Forelimb muscle (tissue), 1 donor: Measurements from ENCODE around the gene CCND1. TPM values are rescaled to one million over a fixed set of nuclear protein-coding genes. Genes with fewer than 3 reads are reported as not detected.
"Not testable (repeated sequence)": the region's sequence is repeated elsewhere in the genome, so short reads cannot be mapped to it uniquely, and the experiment has no call there.

Source experiments
- DNase-seq: peaks from one replicate; pipeline ENCODE4 v3.0.0-alpha.2; 2013; ENCODE audit warnings: low read depth
- polyA plus RNA-seq: library from polyadenylated mRNA; unstranded; fragments of 120-200 nt; gene quantifications from one replicate; pipeline ENCODE4 v1.2.1, GENCODE V29; 2013; ENCODE audit not compliant: insufficient read length

CCND1 gene
- polyA plus RNA-seq, 1 donor, result 72.4 TPM

DNA sequence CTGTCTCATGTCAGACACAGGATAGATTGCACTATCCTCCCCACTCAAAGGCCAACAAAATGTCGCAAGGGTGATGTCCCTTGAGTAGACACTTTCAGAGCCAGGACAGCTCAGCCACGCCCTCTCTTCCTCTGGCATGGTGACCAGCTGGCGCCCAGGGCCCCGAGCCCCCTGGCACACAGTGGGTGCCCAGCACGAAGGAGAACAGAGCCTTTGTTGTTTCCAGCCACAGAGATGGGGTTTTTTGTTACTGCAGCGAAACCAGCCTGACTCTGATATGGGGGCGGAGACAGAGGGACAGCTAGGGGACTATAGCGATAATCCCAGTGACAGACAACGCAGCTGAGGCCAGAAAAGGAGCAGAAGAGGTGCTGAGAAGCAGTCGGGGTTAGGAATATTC, 23.3 kb upstream of the CCND1 start:
- no peak for DNase-seq

DNA sequence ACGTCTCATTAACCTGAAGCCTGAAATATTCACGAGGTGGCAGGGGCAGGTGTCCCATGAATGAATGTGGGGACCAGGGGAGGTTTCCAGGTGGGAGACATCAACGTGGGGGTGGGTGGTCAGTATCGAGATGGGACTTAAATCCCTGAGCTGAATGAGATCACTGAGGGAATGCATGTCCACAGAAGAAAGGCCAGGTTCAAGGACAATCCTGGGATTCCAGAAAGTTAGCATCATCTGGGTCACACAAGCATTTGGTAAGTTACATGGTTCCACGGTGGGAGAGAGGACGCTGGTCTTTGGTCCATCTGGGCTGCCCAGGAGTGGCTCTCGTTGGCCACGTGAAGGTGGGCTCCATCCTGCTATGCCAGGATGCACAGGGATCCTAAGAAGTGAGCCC, 22.7 kb upstream of the CCND1 start:
- no peak for DNase-seq

DNA sequence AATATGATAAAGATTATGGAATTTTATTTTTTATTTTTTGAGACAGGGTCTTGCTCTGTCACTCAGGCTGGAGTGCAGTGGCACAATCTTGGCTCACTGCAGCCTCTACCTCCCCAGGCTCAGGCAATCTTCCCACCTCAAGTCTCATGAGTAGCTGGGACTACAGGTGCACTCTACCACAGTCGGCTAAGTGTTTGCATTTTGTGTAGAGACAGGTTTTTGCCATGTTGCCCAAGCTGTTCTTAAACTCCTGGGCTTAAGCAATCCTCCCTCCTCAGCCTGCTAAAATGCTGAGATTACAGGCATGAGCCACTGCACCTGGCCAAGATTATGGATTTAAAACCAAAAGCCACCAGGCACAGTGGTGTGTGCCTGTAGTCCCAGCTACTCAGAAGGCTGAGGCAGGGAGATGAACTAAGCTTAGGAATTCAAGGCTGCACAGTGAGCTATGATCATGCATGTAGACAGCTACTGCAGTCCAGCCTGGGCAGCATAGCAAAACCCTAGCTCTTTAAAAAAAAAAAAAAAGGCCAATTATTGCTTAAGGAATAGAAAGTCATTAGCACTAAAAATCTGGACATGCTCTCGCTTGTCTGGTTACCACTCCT, 20.2 kb upstream of the CCND1 start:
- DNase-seq, result no peak

DNA sequence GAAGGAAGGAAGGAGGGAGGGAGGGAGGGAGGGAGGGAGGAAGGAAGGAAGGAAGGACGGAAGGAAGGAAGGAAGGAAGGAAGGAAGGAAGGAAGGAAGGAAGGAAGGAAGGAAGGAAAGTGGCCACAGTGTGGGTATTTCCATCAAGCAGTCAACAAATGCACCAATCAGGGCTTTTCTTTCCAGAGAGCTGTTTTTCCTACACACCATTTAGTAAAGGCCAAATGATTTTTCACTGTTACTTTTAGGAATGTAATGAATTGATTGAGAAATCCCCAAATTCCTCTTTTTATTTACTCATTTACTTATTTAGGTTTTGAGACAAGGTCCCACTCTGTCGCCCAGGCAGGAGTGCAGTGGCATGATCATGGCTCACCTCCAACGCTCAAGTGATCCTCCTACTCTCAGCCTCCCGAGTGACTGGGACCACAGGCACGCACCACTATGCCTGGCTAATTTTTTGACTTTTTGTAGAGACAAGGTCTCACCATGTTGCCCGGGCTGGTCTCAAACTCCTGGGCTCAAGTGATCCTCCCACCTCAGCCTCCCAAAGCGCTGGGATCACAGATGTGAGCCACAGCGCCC, 18.8 kb upstream of the CCND1 start:
- DNase-seq, result not testable (repeated sequence)

DNA sequence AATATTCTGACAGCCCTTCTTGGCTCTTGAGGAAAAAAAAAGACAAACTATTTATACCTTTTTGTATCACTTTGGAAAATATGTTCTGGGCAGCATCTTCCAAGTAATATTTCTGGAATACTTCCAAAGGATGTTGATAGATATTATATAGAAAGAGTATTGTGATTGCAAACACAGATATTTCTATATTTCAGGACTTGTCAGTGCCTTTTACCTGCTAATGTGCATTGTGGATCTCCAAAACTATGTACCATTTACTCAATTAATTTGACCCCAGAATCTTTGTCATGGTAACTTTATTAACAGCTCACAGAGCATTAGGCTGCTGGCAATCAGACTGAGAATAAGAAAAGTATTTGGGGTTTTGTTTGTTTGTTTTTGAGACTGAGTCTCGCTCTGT, 16.7 kb upstream of the CCND1 start:
- no peak for DNase-seq

- DNase-seq, result no peak
Observed at GRCh38 chr11:69625476-69625875, 15.5 kb upstream of the CCND1 start.

GRCh38 chr11:69627551-69627950, 13.4 kb upstream of the CCND1 start:
- no peak for DNase-seq

GRCh38 chr11:69630017-69630416, 10.9 kb upstream of the CCND1 start:
- no peak for DNase-seq

DNA sequence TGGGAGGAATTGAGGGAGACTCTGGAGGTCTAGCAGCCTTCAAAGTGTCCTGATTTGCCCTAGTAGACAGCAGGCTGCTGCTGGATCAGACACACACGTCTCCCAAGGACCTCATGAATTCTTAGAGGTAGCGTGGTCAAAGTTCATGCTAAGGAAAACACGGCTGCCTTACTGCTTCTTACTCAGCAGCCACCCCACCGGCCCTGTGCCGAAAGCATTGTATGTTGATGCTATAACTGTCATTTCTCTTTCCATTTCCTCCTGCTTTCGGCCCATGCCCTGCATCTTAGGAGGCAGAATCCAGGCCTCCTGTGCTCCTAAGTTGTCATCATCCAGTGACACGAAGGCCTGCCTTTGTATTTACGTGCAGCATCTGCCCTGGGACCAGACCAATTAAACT, 10.5 kb upstream of the CCND1 start:
- no peak for DNase-seq

- DNase-seq, result no peak
Observed at GRCh38 chr11:69632900-69633299, 8.1 kb upstream of the CCND1 start.

DNA sequence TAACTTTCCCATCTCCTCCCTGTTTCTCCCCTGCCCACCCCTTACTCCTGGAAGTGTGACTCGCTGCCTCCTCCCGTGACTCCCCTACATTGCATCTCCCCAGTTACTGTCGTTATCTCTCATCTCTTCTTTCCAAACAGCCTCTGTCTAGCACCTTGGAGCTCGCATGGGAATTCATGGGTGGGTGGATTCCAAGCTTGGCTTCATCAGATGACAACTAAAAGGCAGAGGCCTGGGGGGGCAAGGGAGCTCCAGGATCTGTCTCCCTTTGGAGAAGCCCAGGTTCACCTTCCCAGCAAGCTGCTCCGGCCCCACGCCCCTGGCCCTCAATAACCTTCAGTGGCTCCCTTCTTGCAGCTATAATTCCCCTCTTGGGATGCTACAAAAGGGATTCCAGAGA, 6.9 kb upstream of the CCND1 start:
- no peak for DNase-seq

- no peak for DNase-seq
Observed at GRCh38 chr11:69634590-69634989, 6.4 kb upstream of the CCND1 start.

DNA sequence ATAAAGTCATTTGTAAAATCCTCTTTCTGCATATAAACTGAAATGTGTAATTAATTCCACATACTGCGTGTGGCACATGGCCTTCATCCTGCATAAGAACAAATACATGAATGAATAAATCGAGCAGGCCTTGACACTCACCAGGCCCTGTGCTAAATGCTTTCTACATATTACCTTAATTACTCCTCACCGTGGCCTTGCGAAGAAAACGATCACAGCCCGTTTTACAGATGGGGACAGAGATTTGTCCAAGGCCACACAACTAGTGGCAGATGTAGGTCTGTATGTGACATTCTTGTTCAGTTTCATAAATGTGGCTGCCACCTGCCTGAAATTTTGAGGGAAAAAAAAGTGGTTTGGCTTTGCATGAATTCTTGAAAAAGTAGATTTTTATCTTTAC, 5.8 kb upstream of the CCND1 start:
- DNase-seq, result no peak

DNA sequence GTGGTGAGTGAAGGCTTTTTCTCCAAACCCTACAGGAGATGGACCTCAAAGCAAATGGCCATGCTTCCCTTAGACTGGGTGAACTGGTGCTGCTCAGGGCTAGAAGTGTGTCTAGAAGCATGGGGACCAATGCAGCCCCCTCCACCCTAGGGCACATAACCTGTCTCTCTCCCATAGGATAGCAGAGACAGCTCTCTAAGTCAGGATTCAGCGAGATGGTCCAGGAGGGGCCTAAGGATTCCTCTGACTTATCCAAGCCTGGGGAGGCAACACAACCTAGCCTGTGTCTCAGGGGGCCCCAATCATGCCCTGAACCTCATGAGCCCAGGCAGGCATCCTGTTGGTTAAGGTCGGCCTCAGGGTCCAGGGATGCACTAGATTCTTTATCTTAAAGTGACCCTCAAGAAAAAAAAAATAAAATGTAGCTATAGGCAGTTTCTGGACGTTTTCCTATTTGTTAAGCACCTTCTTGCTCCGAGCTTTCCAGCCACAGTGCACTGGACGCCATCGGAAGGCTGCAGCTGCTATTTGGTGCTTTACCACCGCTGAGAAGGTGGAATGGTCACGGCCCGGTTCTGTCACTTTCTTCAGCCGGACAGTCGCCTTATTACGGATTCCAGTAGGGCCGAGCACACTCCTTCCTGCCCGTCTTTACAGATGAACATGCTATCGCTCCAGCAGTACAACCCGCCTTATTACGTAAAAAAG, 5.0 kb upstream of the CCND1 start:
- DNase-seq, result no peak

DNA sequence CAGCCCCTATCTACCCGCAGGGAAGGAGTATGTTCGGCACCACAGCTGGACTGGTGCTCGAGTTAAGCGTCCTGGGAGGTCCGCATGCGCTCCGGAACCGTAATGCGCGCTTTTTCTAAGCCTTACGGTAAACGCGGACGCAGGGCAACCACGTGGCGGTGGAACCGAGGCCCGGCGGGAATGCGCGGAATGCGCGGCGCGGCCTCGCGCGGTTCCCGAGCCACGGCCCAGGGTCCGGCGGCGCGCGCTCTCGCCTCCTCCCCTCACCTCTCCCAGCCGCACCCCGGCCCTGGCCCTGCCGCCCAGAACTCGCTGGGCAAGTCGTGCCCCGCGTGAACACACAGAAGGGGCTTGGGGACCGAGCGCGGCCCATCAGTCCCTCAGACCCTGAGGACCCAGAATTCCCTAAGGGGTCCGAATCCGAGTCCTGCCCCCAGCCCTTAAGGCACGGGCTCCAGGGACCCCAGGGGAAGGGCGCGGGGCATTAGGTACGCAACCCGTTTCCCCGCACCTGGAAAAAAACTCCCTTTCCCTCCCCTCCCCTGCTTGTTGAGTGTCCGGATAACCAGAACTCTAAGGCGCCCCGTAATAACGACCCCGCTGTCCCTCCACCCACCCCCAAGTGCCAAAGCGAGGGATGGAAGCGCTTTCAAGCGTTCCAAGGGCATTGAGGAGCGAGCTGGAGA, 4.3 kb upstream of the CCND1 start:
- no peak for DNase-seq

- no peak for DNase-seq
Observed at GRCh38 chr11:69637198-69637940, 3.6 kb upstream of the CCND1 start.

DNA sequence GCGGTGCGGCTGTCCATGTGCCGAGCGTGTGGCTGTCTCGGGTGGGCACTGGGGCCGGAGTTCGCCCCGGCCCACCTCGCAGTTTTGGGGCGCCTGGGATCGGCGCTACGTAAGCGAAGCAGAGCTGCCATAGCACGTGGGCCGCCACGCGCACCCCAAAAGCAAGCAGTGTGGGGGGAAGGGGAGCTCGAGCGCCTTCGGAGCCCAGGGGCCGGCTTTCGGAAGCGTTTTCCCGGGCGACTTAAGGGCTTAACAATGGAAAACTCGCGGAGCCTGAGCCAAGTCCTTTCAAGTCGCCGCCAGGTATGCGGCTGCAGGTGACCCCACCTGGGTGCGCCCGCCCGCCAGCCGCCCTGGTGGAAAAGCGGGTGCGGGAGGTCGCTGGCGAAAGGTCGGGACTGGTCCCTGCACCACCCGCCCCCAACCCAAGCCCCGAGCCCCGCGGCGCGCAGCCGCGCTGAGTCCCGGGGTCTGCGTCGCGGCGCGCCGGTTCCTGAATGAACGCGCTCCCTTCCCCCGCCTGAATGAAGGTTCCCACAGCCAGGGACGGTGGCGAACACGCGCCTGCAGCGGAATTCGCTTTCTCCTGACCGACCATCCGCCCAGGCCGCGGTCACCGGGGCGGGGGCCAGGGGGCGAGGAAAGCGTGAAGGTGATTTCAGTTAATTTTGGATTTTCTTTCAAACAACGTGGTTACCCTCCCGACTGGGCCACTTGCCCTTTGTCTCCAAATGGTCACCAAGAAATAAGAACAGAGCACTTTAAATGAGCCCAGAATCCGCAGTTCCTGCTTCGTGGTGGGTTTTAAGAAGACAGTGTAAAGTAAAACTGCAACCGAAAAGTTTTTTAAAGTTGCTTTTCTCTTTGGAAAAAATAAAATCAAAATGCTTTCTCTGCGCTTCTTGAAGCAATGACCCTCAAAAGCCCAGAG, 2.8 kb upstream of the CCND1 start:
- DNase-seq, result no peak

GRCh38 chr11:69638941-69639681, 1.8 kb upstream of the CCND1 start:
- DNase-seq, result peak; percentile 83

- no peak for DNase-seq
Observed at GRCh38 chr11:69639831-69640230, 1.1 kb upstream of the CCND1 start.

DNA sequence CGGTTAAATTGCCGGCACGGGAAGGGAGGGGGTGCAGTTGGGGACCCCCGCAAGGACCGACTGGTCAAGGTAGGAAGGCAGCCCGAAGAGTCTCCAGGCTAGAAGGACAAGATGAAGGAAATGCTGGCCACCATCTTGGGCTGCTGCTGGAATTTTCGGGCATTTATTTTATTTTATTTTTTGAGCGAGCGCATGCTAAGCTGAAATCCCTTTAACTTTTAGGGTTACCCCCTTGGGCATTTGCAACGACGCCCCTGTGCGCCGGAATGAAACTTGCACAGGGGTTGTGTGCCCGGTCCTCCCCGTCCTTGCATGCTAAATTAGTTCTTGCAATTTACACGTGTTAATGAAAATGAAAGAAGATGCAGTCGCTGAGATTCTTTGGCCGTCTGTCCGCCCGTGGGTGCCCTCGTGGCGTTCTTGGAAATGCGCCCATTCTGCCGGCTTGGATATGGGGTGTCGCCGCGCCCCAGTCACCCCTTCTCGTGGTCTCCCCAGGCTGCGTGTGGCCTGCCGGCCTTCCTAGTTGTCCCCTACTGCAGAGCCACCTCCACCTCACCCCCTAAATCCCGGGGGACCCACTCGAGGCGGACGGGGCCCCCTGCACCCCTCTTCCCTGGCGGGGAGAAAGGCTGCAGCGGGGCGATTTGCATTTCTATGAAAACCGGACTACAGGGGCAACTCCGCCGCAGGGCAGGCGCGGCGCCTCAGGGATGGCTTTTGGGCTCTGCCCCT, 529 bp upstream of the CCND1 start:
- no peak for DNase-seq
